Activated B cell treated with CpG ODN at 0.5 μM for 24 hours (primary cell): ENCODE results near the gene HMCES. TPM values are rescaled to one million over a fixed set of nuclear protein-coding genes. Genes with fewer than 3 reads are reported as not detected.

Source experiments
- ATAC-seq: fragments of 200-7000 bp; cut with Tn5 transposase; one replicate; pipeline ENCODE4 v1.10.0; 2021; ENCODE audit warnings: low read depth, mild to moderate bottlenecking, moderate library complexity
- CTCF ChIA-PET: fragments of 350-600 bp; sonication (Branson Sonifier 250); formaldehyde crosslinking; loops from one replicate; lab custom pipeline; 2021; ENCODE audit warnings: antibody characterized with exemption; lab: Charles Lee
- POLR2A ChIA-PET: fragments of 350-600 bp; sonication (Branson Sonifier 250); formaldehyde crosslinking; loops from one replicate; lab custom pipeline; 2021; ENCODE audit warnings: antibody characterized with exemption; lab: Charles Lee
- DNase-seq: peaks from one replicate; pipeline ENCODE4 v3.0.0; 2022
- H3K27ac Mint-ChIP-seq: one replicate; pipeline ENCODE4 v1.8.0; 2020; ENCODE audit warnings: mixed read lengths
- H3K27me3 Mint-ChIP-seq: one replicate; pipeline ENCODE4 v1.8.0; 2021; ENCODE audit warnings: mixed read lengths
- H3K36me3 Mint-ChIP-seq: one replicate; pipeline ENCODE4 v1.8.0; 2021; ENCODE audit warnings: low read depth, mixed read lengths
- H3K4me1 Mint-ChIP-seq: one replicate; pipeline ENCODE4 v1.8.0; 2021; ENCODE audit warnings: mixed read lengths
- H3K4me3 Mint-ChIP-seq: one replicate; pipeline ENCODE4 v1.8.0; 2020; ENCODE audit warnings: mild to moderate bottlenecking, mixed read lengths
- H3K9me3 Mint-ChIP-seq: one replicate; pipeline ENCODE4 v1.8.0; 2020; ENCODE audit warnings: mixed read lengths
- intact Hi-C: fragments of 100-400 bp; cut with micrococcal nuclease; formaldehyde crosslinking; loops from one replicate; pipeline ENCODE4 v1.15.1; 2024
- total RNA-seq: library from RNA; stranded (reverse); gene quantifications from 2 replicates; pipeline ENCODE4 v1.2.3, GENCODE V29; 2022
- TF ChIP-seq, protein P1 (sequence below): fragments of 200-600 bp; IDR thresholded peaks from one replicate; pipeline ENCODE4 v1.8.0; 2022; ENCODE audit warnings: antibody characterized with exemption, mild to moderate bottlenecking

Gene HMCES
- total RNA-seq, 1 donor from 2014 or later: 37.2 TPM

GRCh38 chr3:129325383-129325782 lies 46.7 kb downstream of the HMCES start:
- intact Hi-C loops: no loop called here
- Mint-ChIP-seq H3K4me3 (no peak overlapping the region), H3K36me3 (no peaks in the 10 kb centered on the region), H3K27ac (no peak overlapping the region), H3K27me3 (peaks cover 2% of the 10 kb centered on the region), H3K4me1 (peaks cover 4% of the 10 kb centered on the region), H3K9me3 (no peaks in the 10 kb centered on the region)
- ATAC-seq (no peak), DNase-seq (no peak)
- CTCF ChIA-PET: interaction anchor here (1.1 to 1.9 kb wide), 2 partner anchors 9 to 53 kb away, joined by 3 to 8 read pairs; a partner anchor contains a TSS
- POLR2A ChIA-PET: interaction anchor here (0.5 kb wide), 1 partner anchor 8 kb away, joined by 3 read pairs; no protein-coding TSS in a partner anchor
- TF ChIP-seq, protein P1, sequence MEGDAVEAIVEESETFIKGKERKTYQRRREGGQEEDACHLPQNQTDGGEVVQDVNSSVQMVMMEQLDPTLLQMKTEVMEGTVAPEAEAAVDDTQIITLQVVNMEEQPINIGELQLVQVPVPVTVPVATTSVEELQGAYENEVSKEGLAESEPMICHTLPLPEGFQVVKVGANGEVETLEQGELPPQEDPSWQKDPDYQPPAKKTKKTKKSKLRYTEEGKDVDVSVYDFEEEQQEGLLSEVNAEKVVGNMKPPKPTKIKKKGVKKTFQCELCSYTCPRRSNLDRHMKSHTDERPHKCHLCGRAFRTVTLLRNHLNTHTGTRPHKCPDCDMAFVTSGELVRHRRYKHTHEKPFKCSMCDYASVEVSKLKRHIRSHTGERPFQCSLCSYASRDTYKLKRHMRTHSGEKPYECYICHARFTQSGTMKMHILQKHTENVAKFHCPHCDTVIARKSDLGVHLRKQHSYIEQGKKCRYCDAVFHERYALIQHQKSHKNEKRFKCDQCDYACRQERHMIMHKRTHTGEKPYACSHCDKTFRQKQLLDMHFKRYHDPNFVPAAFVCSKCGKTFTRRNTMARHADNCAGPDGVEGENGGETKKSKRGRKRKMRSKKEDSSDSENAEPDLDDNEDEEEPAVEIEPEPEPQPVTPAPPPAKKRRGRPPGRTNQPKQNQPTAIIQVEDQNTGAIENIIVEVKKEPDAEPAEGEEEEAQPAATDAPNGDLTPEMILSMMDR: no peak

GRCh38 chr3:129326138-129326537 lies 47.5 kb downstream of the HMCES start:
- TF ChIP-seq, protein P1: no peak
- intact Hi-C loops: no loop called here
- no peak overlapping the region for H3K4me3 Mint-ChIP-seq
- DNase-seq (no peak), ATAC-seq (no peak)
- CTCF ChIA-PET: no interaction called here
- H3K36me3 Mint-ChIP-seq: no peaks in the 10 kb centered on the region
- POLR2A ChIA-PET: interaction anchor here (0.6 to 1.4 kb wide), 2 partner anchors 9 to 10 kb away, joined by 4 read pairs; a partner anchor contains a TSS
- H3K4me1 Mint-ChIP-seq: peaks cover 9% of the 10 kb centered on the region
- H3K27me3 Mint-ChIP-seq: peaks cover 3% of the 10 kb centered on the region
- H3K27ac Mint-ChIP-seq: no peak overlapping the region
- H3K9me3 Mint-ChIP-seq: no peaks in the 10 kb centered on the region

DNA sequence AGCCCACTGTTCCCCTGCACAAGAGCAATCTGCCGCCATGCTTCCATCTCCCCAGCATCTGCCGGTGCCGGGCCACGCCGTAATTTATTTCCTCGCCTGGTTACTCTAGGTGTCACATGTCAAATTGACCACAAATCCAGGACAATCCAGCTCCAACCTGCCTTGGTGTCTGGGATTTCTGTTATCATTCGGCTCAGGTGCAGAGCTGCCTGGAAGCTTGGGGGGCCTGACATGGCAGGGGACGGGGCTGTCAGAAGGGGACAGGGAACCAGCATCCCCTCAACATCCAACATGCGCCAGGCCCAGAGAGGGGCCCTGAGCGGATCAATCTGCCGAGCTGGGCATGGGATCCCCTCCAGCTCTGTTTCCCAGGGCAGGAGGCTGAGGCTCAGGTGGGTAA lies 47.9 kb downstream of the HMCES start:
- H3K27ac Mint-ChIP-seq: no peak overlapping the region
- ATAC-seq: no peak
- no peak overlapping the region for H3K4me3 Mint-ChIP-seq
- TF ChIP-seq, protein P1: no peak
- DNase-seq: no peak
- H3K27me3 Mint-ChIP-seq: peaks cover 5% of the 10 kb centered on the region
- H3K36me3 Mint-ChIP-seq: no peaks in the 10 kb centered on the region
- ChIA-PET POLR2A (interaction anchor here (0.6 to 1.4 kb wide), 3 partner anchors 10 to 66 kb away, joined by 3 to 4 read pairs (median 4); a partner anchor contains a TSS), CTCF (interaction anchor here (0.6 kb wide), 1 partner anchor 1421 kb away, joined by 3 read pairs; no protein-coding TSS in a partner anchor)
- intact Hi-C loops: no loop called here
- H3K4me1 Mint-ChIP-seq: peaks cover 10% of the 10 kb centered on the region
- no peaks in the 10 kb centered on the region for H3K9me3 Mint-ChIP-seq

DNA sequence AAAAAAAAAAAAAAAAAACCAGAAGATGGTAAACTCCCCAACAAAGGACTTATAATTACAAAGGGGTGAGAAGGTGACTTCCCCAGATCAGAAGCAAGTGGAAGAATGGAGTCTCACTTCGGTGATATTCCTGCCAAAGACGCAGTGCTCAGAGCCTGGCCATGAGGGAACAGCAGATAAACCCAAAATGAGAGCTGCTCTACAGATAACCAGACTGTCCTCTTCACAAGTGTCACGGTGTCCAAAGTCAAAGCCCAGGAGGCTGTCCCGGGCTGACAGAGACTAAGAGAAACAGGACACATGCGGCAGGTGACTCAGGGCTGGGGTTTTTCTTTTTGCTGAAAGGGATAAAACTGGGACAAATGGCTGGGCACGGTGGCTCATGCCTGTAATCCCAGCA lies 48.8 kb downstream of the HMCES start:
- Mint-ChIP-seq H3K27ac (no peak overlapping the region), H3K4me1 (peaks cover 11% of the 10 kb centered on the region), H3K27me3 (peaks cover 11% of the 10 kb centered on the region), H3K9me3 (no peaks in the 10 kb centered on the region), H3K4me3 (no peak overlapping the region), H3K36me3 (no peaks in the 10 kb centered on the region)
- TF ChIP-seq, protein P1: no peak
- ATAC-seq (no peak), DNase-seq (no peak)
- ChIA-PET CTCF (interaction anchor here (1.1 kb wide), 1 partner anchor 142 kb away, joined by 4 read pairs; no protein-coding TSS in a partner anchor), POLR2A (interaction anchor here (1.4 kb wide), 1 partner anchor 12 kb away, joined by 4 read pairs; a partner anchor contains a TSS)
- intact Hi-C loops: no loop called here

- Mint-ChIP-seq H3K36me3 (no peaks in the 10 kb centered on the region), H3K27ac (no peak overlapping the region), H3K9me3 (no peaks in the 10 kb centered on the region), H3K4me3 (no peak overlapping the region), H3K27me3 (peaks cover 11% of the 10 kb centered on the region), H3K4me1 (peaks cover 11% of the 10 kb centered on the region)
- DNase-seq: no peak
- TF ChIP-seq, protein P1: no peak
- intact Hi-C loops: no loop called here
- CTCF ChIA-PET: no interaction called here
- POLR2A ChIA-PET: interaction anchor here (1.6 kb wide), 1 partner anchor 13 kb away, joined by 5 read pairs; a partner anchor contains a TSS
- ATAC-seq: no peak
These were observed 51.2 kb downstream of the HMCES start for GRCh38 chr3:129329858-129330257.
